Smooth muscle cell (in vitro differentiated cells): ENCODE results near the gene CD2. TPM values are rescaled to one million over a fixed set of nuclear protein-coding genes. Genes with fewer than 3 reads are reported as not detected.

Source experiments
- DNase-seq: peaks from one replicate; lab custom pipeline; 2025; ENCODE audit not compliant: unreplicated experiment; lab: John Stamatoyannopoulos, UW
- H2AFZ ChIP-seq: fragments of 200-600 bp; sonication (generic); 2 replicates; pipeline ENCODE4 v1.6.0; 2016; ENCODE audit warnings: antibody characterized with exemption, low read depth, mild to moderate bottlenecking
- H3F3A ChIP-seq: fragments of 200-600 bp; sonication (generic); 2 replicates; pipeline ENCODE4 v1.6.0; 2017; ENCODE audit warnings: antibody characterized with exemption, low read depth
- H3K27ac ChIP-seq: fragments of 200-600 bp; sonication (generic); 2 replicates; pipeline ENCODE4 v1.5.1; 2016; ENCODE audit warnings: low read depth, mild to moderate bottlenecking
- H3K27me3 ChIP-seq: fragments of 200-600 bp; sonication (generic); 2 replicates; pipeline ENCODE4 v1.6.1; 2016; ENCODE audit warnings: low read depth, mild to moderate bottlenecking
- H3K36me3 ChIP-seq: fragments of 200-600 bp; sonication (generic); 2 replicates; pipeline ENCODE4 v1.5.1; 2016; ENCODE audit warnings: low read depth
- H3K4me1 ChIP-seq: fragments of 200-600 bp; sonication (generic); 2 replicates; pipeline ENCODE4 v1.5.1; 2016; ENCODE audit warnings: low read depth
- H3K4me2 ChIP-seq: fragments of 200-600 bp; sonication (generic); 2 replicates; pipeline ENCODE4 v1.6.0; 2016; ENCODE audit warnings: mild to moderate bottlenecking
- H3K4me3 ChIP-seq: fragments of 200-600 bp; sonication (generic); 2 replicates; pipeline ENCODE4 v1.5.1; 2016; ENCODE audit warnings: mild to moderate bottlenecking
- H3K79me2 ChIP-seq: fragments of 200-600 bp; sonication (generic); 2 replicates; pipeline ENCODE4 v1.6.0; 2016; ENCODE audit warnings: low read depth, mild to moderate bottlenecking
- H3K9ac ChIP-seq: fragments of 200-600 bp; sonication (generic); 2 replicates; pipeline ENCODE4 v1.6.0; 2016; ENCODE audit warnings: low read depth
- H3K9me3 ChIP-seq: fragments of 200-600 bp; sonication (generic); replicated peaks from 2 replicates; pipeline ENCODE4 v1.5.1; 2016; ENCODE audit warnings: low read depth
- H4K20me1 ChIP-seq: fragments of 200-600 bp; sonication (generic); 2 replicates; pipeline ENCODE4 v1.6.0; 2016; ENCODE audit warnings: low read depth
- CTCF ChIP-seq: fragments of 200-600 bp; sonication (generic); IDR thresholded peaks from 2 replicates; pipeline ENCODE4 v1.5.1; 2017; ENCODE audit warnings: borderline replicate concordance, mild to moderate bottlenecking, antibody characterized with exemption; ENCODE audit not compliant: insufficient read depth, poor library complexity, severe bottlenecking
- WGBS: methylation state at CpG from one replicate; pipeline ENCODE4 v1.1.7; 2016; ENCODE audit warnings: low lambda C conversion rate; 5-methylcytosine and 5-hydroxymethylcytosine counted together
- polyA plus RNA-seq: library from polyadenylated mRNA; unstranded; fragments of >200 nt; fragmentation: Nextera tagmentation; extraction: Ambion mirVana; gene quantifications from 2 replicates; pipeline ENCODE4 v1.2.1, GENCODE V29; 2016
- total RNA-seq: library from RNA; depleted of rRNA; stranded (reverse); fragments of >200 nt; gene quantifications from 2 replicates; pipeline ENCODE4 v1.2.3, GENCODE V29; 2014

CD2 gene
- total and polyA plus RNA-seq, 2 experiments from 2014 or later: not detected

- Histone ChIP-seq H3K27me3 (no peaks in the 10 kb centered on the region), H2AFZ (no peak overlapping the region), H3K4me3 (no peak overlapping the region), H3K4me2 (no peak overlapping the region), H3K27ac (no peak overlapping the region), H3K36me3 (no peaks in the 10 kb centered on the region), H3F3A (no peaks in the 10 kb centered on the region), H3K79me2 (no peaks in the 10 kb centered on the region), H4K20me1 (no peaks in the 10 kb centered on the region), H3K4me1 (no peaks in the 10 kb centered on the region), H3K9ac (no peak overlapping the region), H3K9me3 (no peaks in the 10 kb centered on the region)
- TF ChIP-seq CTCF: no peak
- no peak for DNase-seq
- WGBS: 100% methylated on average over 2 of the region's 2 CpGs
Measured at GRCh38 chr1:116740746-116741145, 13.5 kb upstream of the CD2 start.

DNA sequence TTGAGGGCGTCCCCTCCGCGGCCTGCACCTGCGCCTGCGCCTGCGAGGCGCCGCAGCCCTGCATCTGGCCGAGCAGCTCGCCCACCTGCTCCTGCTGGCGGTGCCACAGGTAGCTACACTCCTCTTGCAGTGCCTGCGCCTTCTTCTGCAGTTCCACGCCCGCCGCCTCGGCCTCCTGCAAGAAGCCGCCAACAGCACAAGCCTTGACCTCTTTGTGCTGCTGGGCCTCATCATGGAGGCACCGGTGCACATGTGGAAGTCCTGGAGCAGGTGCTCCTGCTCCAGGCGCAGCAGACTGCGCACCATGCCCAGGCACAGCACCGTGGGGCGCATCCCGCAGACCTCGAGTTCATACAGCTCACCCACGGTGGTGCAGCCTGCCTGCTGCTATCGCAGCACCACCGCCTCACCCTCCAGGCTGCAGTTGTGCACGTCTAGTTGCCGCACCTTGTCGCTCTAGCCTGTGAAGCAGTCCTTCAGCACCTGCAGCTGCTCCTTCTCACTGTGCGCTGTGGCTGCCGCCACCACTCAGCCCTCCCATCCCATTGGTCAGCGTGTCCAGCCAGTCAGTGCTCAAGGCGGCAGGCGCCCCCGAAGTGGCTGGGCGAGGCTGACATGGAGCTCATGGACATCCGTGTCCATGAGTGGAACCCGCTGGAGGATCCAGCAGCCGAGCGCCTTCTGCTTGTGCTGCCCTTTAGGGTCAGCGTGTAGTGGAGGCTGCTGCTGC is 12.2 kb upstream of the CD2 start:
- Histone ChIP-seq H3K9ac (no peak overlapping the region), H3K4me1 (no peaks in the 10 kb centered on the region), H3K4me2 (no peak overlapping the region), H3K27ac (no peak overlapping the region), H3K4me3 (no peak overlapping the region), H2AFZ (no peak overlapping the region), H3K36me3 (no peaks in the 10 kb centered on the region), H4K20me1 (no peaks in the 10 kb centered on the region), H3K27me3 (no peaks in the 10 kb centered on the region), H3F3A (no peaks in the 10 kb centered on the region), H3K79me2 (no peaks in the 10 kb centered on the region), H3K9me3 (no peaks in the 10 kb centered on the region)
- TF ChIP-seq CTCF: no peak
- DNase-seq: no peak
- WGBS: 95% methylated on average over 42 of the region's 42 CpGs

DNA sequence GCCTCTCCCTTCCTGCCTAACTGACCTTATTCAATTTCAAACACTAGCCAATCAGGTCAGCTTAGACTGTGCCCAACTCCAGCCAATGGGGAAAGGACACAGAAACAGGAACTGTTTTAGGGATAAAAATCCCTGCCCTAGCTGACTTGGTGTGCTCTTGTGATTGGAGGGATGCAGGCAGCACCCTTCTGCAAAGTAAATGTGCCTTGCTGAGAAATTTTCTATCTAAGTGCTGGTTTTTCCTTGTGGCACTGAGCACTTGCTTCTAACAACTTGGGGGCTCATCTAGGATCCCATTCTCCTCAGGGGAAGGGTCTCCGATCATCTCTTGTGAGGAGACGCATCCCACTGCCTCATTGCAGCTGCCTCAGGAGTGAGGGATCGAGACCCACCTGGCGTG is 10.7 kb upstream of the CD2 start:
- Histone ChIP-seq H2AFZ (no peak overlapping the region), H3K9ac (no peak overlapping the region), H3K27ac (no peak overlapping the region), H3K27me3 (no peaks in the 10 kb centered on the region), H3K79me2 (no peaks in the 10 kb centered on the region), H3F3A (no peaks in the 10 kb centered on the region), H4K20me1 (no peaks in the 10 kb centered on the region), H3K4me1 (no peaks in the 10 kb centered on the region), H3K4me2 (no peak overlapping the region), H3K4me3 (no peak overlapping the region), H3K36me3 (no peaks in the 10 kb centered on the region), H3K9me3 (no peaks in the 10 kb centered on the region)
- no peak for DNase-seq
- TF ChIP-seq CTCF: no peak
- 91% methylated on average over 4 of the region's 4 CpGs for WGBS

DNA sequence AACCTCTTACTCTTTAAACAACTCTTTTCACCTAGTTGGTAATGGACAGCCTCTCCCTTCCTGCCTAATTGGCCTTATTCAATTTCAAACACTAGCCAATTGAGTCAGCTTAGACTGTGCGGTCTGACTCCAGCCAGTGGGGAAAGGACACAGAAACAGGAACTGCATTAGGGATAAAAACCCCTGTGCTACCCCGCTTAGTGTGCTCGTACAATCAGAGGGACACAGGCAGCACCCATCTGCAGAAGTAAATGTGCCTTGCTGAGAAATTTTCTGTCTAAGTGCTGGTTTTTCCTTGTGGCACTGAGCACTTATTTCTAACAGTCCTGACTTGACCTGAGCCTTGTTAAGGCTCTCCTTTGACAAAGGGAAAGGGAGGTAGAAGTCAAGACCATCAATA is 6.0 kb upstream of the CD2 start:
- no peak for DNase-seq
- H3K4me2 ChIP-seq: no peak overlapping the region
- no peak overlapping the region for H2AFZ ChIP-seq
- no peaks in the 10 kb centered on the region for H4K20me1 ChIP-seq
- H3K27ac ChIP-seq: no peak overlapping the region
- H3K4me3 ChIP-seq: no peak overlapping the region
- no peaks in the 10 kb centered on the region for H3K27me3 ChIP-seq
- H3K9ac ChIP-seq: no peak overlapping the region
- WGBS: 78% methylated on average over 3 of the region's 3 CpGs
- no peaks in the 10 kb centered on the region for H3K79me2 ChIP-seq
- no peaks in the 10 kb centered on the region for H3K4me1 ChIP-seq
- H3F3A ChIP-seq: no peaks in the 10 kb centered on the region
- no peak for TF ChIP-seq CTCF
- H3K9me3 ChIP-seq: no peaks in the 10 kb centered on the region
- no peaks in the 10 kb centered on the region for H3K36me3 ChIP-seq
